Tibial nerve (tissue), 3 donors: ENCODE results near the gene DTX3.

Source experiments
- CTCF ChIP-seq, 5 experiments: fragments of 200-600 bp in 3 of 5; fragments of 450-650 bp in 2 of 5; sonication (generic) in 3 of 5; IDR thresholded peaks; one replicate each; pipeline ENCODE4 v1.5.1; 2016 to 2019; ENCODE audit warnings: antibody characterized with exemption in 5 of 5, mild to moderate bottlenecking in 3 of 5, moderate library complexity in 2 of 5
- POLR2A ChIP-seq, 2 donors: fragments of 450-650 bp; IDR thresholded peaks; one replicate each; pipeline ENCODE4 v1.6.1; 2017; ENCODE audit warnings: antibody characterized with exemption in 2 of 2, mild to moderate bottlenecking in 2 of 2, moderate library complexity in 2 of 2

GRCh38 chr12:57611108-57611826 is 6.6 kb downstream of the DTX3 start, which contains the start of gene ARHGEF25:
- TF ChIP-seq CTCF (IDR thresholded peaks at IDR 0.05) (peak in 1 of 5 experiments; percentile 12), POLR2A (IDR thresholded peaks at IDR 0.05) (peak in 1 of 2 donors; percentile 52)
